HPDE6-E6E7 (cell line): ENCODE measurements around the gene CEACAM8.
A peak's percentile ranks its signal among the peaks of the same experiment; 100 is the strongest.
"Not testable (repeated sequence)": the region's sequence is repeated elsewhere in the genome, so short reads cannot be mapped to it uniquely, and the experiment has no call there.

ENCODE experiments used
- DNase-seq: peaks from one replicate; pipeline ENCODE4 v3.0.0; 2011; ENCODE audit warnings: missing footprints; ENCODE audit errors: extremely low spot score

Gene CEACAM8

DNA sequence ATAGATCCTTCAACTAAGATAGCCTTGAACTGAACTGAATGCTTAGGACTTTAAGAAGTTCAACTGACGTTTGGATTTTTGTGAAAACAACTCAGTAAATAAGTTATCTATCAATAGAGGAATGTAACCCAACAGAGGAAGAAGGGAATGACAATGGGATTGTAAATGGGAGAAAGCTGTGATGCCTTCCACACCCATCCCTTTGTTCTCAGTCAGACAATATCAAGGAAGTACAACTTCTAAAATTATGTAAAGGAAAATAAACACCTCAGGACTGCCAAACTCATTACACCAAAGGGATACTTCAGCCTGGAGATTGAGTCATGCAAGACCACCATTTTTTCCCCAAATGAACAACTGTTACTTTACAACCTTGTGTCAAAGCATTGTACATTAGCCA, 21.1 kb downstream of the CEACAM8 start:
- no peak for DNase-seq

DNA sequence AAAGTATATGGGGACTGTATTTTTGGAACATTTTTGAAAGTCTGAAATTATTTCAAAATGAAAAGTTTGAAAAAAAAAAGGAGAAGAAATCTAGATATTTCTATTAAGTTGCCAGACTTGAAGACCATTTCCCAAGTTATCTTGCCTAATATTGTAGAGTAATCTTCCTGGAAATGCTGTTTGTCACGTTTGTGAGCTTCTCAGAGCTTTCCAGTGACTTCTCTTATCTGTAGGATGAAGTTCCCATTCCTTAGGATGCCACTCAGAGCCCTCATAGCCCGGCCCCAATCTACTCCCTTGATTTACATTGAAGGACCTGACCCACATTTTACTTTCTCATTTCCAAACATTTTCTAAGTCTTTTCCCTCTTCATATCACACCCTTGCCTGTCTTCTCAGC, 23.6 kb downstream of the CEACAM8 start:
- DNase-seq: no peak

DNA sequence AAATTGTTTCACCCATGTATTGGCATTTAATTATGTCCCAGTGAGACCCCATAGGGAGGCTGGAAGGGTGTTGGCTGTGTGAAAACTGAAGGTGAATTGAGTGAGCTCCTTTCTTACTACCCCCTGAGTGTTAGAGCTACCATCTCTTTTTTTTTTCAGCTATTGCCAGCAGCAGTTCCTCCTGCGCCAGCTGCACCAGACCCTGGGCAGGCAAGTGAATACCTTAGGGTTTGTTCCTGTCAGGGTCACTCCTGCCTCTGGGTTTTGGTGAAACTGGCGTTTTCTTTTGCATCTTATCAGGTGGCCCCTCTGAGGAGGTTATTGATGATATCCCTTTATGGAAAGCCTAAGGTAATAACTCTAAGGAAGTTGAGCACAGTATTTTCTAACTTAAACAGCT, 25.5 kb downstream of the CEACAM8 start:
- DNase-seq: no peak

DNA sequence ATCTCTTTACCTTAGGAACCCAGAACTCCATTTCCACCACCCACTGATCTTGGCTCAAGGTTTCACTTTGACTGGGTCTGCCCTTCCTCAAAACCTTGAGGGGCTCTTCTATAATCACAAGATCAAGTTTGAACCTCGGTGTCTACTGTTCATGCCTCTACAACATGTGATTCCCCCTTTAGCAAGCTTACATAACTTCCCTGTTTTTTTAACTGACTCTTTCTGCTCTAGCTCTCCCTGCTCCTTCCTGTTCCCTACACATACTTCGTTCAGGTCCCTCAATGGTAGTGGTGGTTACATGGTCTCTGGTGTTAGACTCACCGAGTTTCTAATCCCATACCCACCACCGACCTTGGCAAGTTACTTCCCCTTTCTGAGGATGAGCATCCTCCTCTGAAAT, 26.7 kb downstream of the CEACAM8 start:
- DNase-seq: no peak

DNA sequence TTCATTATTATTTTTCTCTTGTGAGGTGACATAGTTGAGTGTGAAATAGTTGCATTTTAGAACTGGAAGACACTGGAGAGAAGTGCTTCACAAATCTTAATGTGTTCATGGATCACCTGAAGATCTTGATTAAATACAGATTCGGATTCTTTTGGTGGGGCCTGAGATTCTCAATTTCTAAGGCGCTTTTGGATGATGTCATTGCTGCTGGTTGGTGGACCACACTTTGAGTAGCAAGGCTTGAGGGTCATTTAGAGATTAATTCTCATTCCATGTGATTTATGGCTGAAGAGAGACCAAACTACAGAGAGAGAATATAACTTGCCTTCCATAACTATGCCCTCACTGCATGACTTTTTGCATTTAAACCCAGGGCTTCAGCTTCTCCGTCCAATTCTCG, 27.2 kb downstream of the CEACAM8 start:
- DNase-seq: no peak

DNA sequence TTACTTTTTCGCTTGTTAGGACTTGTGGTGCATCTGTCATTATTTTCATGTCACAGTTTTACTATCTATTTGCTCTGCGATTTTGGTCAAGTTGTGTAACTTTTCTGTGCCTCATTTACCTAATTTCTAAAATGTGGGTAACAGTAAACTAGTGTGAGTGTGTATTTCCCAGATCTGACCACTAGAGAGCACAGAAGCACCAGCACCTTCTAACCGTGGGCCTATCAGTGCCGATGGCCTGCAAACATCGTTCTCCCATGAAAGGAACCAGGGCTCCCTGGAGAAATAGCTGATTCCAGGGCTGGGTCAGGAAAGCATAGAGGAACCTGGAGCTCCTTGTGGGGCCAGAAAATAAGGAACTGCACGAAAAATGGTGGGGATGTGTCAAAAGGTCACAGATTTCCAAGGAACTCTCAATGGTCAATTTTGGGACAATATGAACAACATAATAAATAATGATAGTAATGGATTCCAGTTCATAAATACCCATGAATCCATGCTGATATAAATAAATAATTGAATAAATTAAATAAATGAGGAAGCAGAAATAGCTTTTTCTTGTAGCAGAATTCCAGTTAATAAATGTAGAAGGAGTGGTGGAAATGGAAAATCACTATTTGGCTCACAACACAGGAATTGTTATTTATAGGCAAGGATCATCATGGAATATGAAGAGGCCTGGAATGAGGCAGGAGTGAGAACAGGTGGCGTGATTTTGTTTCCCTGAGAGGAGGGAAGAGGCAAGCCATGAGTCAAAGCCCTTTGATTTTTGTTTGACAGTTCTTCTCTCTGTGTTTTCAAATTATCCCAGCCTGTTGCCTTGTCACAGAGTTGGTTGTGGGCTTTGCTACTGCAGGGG, 31.1 kb downstream of the CEACAM8 start:
- peak; percentile 58 for DNase-seq

DNA sequence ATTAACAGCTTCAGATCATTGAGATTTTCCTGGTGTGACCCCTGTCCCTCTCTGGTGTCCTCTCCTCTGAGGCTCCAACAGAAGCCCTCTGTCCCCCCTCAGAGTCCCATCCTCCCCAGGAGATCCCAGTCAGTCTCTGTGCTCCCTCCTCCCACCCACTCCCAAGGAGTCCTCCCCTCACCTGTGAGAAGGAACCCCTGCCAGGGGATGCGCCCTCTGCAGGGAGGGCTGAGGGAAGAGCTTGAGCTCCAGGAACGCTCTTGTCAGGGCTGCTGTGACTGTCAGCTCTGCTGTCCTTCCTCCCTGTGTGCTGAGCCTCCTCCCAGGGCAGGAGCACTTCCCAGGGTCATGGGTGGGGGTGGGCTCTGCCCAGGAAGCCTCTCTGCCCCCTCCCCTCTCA, 33.2 kb downstream of the CEACAM8 start:
- no peak for DNase-seq

DNA sequence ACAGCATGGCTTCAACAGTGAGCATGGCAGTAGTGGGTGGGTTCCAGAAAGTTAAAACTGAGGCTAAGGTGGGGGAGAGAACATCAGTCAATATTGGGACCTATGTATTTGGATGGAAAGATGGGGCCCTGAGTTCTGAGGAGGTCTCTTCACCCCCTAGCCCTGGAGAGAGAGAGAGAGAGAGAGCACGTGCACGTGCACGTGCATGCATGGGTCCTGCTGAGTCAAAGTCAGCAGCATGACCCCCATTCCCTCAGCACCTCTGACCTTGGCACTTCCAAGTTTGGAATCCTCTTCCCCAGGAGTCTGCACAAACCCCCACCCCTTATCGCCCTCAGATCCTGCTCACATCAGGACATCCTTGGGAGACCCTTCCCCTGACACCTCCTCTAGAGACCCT, 34.0 kb downstream of the CEACAM8 start:
- DNase-seq: no peak

DNA sequence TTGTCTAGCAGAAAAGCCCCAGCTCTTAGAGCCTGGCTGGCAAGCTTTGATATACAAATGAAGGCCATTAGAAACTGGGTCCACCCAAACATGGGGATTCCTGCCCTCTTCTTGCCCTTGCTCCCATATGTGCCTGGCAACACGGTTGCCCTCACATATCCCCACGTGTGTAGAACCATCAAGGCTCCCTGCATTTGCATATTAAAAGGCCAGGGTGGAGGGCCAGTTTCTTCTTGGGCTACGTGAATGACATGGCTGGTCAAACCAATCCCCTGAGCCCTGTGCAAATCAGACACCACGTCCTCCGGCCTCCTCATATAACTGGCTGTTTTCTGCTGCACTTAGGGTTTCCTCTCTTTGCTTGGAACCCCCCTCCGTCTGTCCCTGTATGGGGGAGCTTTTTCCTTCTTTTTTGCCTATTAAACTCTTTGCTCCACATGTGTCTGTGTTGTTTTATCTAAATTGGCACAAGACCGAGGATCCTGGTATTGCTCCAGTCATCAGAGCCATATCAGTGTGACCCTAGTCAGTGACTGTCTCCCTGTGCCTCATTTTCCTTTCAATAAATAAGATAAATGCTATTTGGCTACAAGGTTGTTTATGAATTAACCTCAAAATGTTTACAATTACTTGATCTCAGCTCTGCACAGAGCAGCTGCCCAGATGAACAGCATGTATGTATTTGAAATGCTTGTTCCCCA, 36.1 kb downstream of the CEACAM8 start:
- no peak for DNase-seq

DNA sequence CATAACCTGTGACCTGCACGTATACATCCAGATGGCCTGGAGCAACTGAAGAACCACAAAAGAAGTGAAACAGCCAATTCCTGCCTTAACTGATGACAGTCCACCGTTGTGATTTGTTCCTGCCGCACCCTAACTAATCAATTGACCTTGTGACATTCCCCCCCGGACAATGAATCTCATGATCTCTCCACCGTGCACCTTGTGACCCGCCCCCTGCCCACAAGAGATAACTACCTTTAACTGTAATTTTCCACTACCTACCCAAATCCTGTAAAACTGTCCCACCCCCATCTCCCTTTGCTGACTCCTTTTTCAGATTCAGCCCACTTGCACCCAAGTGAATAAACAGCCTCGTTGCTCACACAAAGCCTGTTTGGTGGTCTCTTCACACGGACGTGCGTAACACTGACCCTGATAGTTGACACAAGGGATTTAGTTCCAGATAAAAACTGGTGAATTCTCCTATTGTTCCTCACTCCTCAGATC, 37.3 kb downstream of the CEACAM8 start:
- DNase-seq: not testable (repeated sequence)

DNA sequence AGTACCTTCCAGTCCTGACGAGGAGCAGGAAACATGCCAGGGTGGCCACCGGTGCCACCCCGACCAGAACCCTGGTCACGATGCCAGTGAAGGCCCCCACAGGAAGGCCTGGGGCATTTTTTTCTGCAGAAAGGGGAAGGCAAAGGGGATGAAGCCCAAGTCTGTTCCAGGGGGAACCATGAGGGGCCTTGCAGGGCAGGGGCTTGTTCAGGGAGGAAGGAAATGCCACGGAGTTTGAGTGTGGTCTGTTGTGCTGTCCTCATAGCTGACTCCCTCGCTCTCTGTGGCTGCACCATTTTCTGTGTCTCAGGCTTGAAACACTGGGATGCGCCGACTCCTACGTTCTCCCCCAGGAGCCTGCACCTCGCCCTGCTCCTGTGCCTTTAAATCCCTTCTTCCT, 38.9 kb downstream of the CEACAM8 start:
- DNase-seq: no peak

DNA sequence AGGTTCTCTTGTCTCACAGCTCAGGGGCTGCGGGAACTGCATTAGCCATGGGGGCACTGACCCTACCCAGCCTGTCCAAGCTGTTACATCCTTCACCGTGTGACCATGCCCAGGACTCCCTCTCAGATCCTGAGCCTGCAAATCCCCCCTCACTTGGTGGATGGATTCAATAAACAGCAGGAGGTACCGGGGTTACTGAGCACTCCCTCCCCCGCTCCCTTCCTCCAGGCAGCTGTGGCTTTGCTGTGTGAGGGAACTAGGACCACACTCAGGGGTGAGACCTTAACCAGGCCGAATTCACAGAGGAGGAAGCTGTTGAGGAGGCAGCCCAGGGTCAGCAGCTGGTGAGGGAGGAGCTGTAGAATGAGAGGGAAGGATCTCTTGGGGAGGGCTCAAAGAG, 39.4 kb downstream of the CEACAM8 start:
- DNase-seq: no peak

DNA sequence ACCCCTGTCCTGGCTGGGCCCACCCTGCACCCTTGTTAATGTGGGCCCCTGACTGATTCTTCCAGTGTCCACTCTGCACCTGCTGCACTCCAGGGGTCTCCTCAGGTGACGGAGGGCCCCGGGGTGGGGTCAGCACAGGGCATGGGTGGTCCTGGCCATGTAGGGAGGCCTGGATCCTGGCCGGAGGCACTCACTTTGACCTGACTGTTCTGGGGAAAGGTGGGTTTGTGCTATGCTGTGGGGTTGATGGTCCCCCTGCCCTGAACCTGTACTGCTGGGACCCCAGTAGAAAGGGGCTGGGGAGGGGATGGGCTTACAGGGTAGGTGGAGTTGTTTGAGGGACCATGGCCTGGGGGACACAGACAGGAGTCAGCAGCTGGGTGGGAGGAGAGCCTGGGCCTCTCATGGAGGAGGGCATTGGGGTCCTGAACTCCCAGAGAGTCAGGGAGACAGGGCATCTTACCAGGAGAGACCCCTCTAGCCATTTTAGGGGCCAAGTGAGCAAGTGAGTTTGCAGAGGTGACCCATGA, 40.6 kb downstream of the CEACAM8 start:
- no peak for DNase-seq

DNA sequence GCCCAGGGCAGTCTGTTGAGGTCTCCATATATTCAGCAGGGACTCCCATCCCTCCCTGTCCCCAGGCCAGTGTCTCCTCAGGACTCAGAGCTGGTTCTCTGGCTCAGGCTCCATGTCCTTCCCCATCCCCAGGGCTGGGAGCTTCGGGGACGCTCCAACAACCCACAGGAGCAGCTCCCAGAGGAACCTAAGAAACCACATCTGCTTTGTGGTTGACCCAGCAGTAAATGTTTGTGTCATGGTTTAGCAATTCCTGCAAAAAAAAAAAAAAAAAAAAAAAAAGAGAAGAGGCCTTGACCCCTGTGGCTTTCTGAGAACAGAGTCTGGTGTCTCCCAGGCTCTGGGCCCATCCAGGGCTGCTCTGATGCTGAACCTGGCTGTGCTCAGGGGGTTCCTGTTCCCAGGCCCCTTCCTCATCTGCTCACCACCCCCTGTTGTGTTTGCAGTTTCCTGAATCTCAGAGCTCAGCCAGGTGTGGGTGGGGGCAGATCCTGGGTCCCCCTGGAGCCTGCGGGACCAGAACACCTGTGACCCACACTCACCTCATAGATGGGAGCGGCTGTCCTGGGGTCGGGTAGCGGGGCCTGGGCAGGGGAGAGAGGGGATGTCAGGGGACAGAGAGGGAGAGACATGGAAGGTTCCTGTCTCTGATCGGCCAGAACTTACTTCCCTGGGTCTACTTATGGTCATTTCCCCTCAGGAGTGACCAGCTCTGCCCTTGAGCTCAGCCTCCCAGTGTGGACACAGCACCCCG, 41.3 kb downstream of the CEACAM8 start:
- DNase-seq: no peak

DNA sequence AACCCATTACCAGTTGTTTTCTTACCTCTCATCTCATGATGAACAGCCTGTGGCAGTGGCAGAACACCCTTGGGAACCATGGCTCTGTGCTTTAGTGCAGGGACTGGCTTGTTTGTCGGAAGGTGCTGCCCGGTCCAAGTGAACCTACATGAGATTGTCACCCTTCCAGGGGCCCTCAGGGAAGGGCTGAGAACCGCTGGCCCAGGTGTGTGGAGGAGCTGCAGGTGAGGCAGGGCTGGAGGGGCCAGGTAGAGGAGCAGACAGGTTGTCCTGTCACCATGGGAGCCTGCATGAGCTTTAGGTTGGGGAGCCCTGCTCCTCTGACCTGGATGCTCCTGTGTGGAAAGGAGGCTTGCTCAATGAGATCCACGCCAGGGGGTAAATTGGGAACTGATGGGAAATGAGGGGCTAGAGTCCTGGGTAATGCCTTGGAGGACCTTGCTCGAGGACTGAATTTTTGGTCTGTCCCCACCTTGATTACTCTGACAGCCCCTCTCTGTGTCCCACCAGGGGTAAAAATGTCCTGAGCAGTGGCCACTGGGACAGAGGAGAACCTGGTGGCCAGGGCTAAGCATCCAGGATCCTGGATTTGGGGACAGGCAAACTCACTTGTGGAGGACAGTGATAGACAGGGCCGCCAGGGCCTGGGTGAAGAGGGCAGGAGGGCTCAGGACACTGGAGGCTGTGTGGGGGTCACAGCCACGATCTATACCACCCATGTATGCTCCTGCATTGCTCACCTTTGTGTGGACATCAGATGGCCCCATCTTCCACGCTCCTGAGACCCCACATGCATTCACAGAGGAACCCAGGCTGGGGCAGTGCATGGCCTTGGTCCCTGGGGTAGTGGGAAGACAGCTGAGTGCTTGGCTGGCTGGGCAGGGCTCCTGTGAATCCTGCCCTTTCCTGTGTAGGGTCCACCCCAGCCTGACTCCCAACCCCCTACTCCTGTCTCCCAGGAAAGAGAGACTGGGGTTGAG, 42.3 kb downstream of the CEACAM8 start:
- DNase-seq: no peak

DNA sequence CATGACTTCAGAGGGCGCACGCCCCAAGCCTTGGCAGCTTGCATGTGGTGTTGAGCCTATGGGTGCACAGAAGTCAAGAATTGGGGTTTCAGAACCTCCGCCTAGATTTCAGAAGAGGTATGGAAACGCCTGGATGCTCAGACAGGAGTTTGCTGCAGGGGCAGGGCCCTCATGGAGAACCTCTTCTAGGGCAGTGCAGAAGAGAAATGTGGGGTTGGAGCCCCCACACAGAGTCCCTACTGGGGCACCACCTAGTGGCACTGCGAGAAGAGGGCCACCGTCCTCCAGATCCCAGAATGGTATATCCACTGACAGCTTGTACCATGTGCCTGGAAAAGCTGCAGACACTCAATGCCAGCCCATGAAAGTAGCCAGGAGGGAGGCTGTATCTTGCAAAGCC, 44.2 kb downstream of the CEACAM8 start:
- DNase-seq: not testable (repeated sequence)

DNA sequence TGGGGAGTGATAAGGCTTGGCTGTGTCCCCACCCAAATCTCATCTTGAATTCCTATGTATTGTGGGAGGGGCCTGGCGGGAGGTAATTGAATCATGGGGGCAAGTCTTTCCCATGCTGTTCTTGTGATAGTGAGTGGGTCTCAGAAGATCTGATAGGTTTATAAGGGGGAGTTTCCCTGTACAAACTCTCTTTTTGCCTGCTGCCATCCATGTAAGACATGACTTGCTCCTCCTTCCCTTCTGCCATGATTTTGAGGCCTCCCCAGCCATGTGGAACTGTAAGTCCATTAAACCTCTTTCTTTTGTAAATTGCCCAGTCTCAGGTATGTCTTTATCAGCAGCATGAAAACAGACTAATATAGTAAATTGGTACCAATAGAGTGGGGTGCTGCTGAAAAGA, 45.7 kb downstream of the CEACAM8 start:
- DNase-seq: not testable (repeated sequence)

DNA sequence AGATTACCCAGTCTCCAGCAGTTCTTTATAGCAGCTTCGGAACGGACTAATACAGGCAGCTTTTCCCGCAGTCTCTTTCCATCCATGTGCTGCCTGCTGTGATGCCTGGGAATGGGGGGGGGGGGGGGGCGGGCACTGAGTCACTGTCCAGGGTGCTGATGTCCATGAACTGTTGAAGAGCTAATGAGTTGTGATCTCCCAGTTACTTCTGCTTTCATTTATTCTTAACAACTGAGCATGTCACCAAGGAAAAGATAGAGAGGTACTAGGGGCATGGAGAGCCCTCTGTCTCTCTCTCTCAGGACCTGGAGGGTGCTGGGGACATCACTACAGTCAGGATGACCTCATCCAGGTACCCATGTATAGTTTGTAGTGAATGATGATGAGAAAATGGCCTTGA, 46.2 kb downstream of the CEACAM8 start:
- no peak for DNase-seq

DNA sequence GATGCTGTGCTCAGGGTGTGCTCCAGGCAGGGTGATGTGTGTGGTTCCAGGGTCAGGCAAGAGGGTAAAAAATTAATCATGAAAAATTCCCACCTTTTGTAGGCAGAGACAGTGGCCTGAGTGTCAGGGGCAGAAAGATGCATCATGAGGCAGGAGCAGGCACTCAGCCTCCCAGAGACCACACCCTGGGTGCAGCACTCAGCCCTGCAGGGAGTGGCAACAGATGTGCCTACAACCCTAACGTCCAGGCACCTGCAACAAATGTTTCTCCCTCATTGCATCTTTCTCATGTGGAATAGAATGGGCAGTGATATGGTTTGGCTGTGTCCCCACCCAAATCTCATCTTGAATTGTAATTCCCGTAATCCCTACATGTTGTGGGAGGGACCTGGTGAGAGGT, 46.8 kb downstream of the CEACAM8 start:
- DNase-seq: no peak

DNA sequence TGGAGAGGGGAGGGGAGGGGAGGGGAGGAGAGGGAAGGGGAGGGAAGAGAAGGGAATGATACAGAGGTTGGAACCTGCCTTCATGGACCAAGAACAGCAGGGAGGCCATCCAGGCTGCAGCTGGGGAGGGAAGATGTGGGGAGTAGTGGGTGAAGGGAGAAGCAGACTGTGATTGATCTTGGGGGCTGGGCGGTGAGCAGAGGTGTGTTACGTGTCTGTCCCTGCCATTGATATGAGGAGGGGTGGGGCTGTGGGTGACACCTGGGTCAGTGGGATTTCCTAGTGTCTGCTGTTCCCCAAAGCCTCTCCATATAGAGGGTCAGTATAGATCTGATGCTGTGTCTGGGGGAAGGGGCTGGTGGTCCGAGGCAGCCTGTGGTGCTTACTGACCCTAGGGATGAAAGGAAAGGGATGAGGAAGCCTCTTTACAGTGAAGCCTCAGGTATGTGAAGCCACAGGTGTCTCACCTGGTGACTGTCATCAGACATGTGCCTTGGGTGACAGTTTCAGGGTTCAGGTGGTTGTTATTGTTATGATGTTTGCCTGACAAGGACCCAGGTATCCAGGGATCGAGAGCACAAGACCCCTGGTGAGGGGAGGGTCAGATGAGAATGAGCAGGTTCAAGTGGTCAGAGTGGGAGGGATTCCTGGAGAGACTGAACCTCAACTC, 47.8 kb downstream of the CEACAM8 start:
- DNase-seq: no peak
